Stomach (tissue), 4 donors: Measurements from ENCODE around the gene WIPF2.

Source experiments
- CTCF ChIP-seq, 7 experiments: fragments of 450-650 bp in 4 of 7; fragments of 200-600 bp in 3 of 7; sonication (generic) in 3 of 7; IDR thresholded peaks; one replicate each; pipeline ENCODE4 v1.5.1; 2016 to 2019; ENCODE audit warnings: antibody characterized with exemption in 7 of 7, control low read depth in 2 of 7, mild to moderate bottlenecking in 1 of 7
- EP300 ChIP-seq: sonication (generic); formaldehyde crosslinking; IDR thresholded peaks from one replicate; pipeline ENCODE4 v1.6.1; 2017; ENCODE audit warnings: antibody characterized with exemption
- POLR2A ChIP-seq, 4 donors: fragments of 450-650 bp; IDR thresholded peaks; one replicate each; pipeline ENCODE4 v1.6.1; 2016; ENCODE audit warnings: antibody characterized with exemption in 4 of 4, control low read depth in 2 of 4, mild to moderate bottlenecking in 1 of 4, moderate library complexity in 1 of 4
- POLR2AphosphoS5 ChIP-seq, 3 donors: sonication (generic); formaldehyde crosslinking; IDR thresholded peaks; one replicate each; pipeline ENCODE4 v1.6.1; 2016; ENCODE audit warnings: antibody characterized with exemption in 3 of 3

GRCh38 chr17:40174514-40174913, 44.6 kb upstream of the WIPF2 start:
- TF ChIP-seq CTCF (IDR thresholded peaks at IDR 0.05): no peak
- no peak for TF ChIP-seq POLR2A (IDR thresholded peaks at IDR 0.05)
- TF ChIP-seq POLR2AphosphoS5 (IDR thresholded peaks at IDR 0.05): no peak
- TF ChIP-seq EP300: no peak
